ENCODE results near the gene MRRF.
"Not testable (repeated sequence)": the region's sequence is repeated elsewhere in the genome, so short reads cannot be mapped to it uniquely, and the experiment has no call there.

MRRF gene

DNA sequence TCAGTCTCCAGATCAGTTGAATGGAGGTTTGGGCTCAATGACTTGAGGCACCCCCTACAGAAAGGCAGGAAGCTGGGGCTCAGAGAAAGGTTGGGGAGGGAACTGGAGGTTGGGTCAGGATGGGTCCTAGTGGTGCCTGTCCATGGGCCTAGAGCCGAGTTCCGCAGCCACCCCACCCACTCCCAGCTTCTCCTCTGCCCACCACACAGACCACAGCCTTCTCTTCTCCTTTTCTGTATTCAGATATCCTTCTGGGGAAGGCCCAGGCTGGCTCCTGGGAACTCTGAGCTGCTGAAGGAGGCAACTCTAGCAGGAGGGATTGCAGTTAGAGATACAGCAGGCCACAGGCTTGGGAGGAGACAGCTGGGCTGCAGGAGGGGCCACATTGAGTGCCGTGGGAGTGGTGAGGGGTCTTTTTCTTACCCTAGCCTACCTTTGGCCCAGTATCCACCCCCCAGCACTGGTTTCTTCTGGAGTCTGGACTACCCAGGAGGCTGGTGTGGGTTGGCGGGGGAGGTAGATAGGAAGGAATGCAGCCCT is 90.7 kb downstream of the MRRF start:
- TF ChIP-seq, protein P1, sequence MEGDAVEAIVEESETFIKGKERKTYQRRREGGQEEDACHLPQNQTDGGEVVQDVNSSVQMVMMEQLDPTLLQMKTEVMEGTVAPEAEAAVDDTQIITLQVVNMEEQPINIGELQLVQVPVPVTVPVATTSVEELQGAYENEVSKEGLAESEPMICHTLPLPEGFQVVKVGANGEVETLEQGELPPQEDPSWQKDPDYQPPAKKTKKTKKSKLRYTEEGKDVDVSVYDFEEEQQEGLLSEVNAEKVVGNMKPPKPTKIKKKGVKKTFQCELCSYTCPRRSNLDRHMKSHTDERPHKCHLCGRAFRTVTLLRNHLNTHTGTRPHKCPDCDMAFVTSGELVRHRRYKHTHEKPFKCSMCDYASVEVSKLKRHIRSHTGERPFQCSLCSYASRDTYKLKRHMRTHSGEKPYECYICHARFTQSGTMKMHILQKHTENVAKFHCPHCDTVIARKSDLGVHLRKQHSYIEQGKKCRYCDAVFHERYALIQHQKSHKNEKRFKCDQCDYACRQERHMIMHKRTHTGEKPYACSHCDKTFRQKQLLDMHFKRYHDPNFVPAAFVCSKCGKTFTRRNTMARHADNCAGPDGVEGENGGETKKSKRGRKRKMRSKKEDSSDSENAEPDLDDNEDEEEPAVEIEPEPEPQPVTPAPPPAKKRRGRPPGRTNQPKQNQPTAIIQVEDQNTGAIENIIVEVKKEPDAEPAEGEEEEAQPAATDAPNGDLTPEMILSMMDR (IDR thresholded peaks at IDR 0.05; ENCODE audit: insufficient read depth, low read depth, low read length, missing control alignments): no peak

DNA sequence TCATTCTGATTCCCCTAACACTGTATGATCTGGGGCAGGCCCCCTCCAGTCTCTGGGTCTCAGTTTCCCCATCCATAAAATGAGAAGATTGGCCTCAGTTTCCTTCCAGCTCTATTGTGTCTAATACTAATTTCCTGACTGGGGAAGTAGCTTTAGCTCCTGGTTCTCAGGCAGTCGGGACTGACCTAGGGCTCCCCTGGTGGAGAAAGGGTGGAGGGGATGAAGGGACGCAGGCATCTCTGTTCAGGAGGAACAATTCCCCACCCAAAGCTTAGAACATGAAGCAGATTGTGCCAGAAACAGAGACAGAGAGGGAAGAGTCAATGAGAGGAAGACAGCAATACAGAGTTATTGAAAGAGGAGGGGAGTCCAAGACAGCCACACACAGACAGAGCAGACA is 91.9 kb downstream of the MRRF start:
- no peak for DNase-seq (ENCODE audit: low read depth)
- TF ChIP-seq, protein P1 (IDR thresholded peaks at IDR 0.05; ENCODE audit: insufficient read depth, low read depth, low read length, missing control alignments): peak; percentile 42
- no peak overlapping the region for H3K4me3 ChIP-seq (ENCODE audit: low read length)

More for the DNA sequence above, 90.7 kb downstream of the MRRF start:
- DNase-seq (ENCODE audit: low read depth): no peak
- no peak overlapping the region for H3K4me3 ChIP-seq (ENCODE audit: low read length)

DNA sequence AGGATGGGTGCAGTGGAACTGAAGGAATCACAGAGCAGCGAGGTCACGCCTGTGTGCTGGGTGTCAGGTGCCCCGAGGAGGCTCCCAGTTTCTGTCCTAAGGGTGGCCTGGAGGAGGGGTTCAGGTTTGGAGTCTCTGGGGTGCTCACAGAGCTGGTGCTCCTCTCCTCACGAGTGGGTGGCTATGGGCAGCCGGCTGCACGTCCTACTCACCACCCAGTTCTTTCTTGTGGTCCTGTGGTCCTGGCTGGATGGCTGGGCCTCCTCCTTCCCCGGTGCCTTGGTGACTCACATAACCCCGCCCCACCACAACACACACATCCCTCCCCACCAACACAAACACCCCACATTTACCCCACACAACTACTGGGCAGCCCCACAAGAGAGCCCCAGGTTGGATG is 96.2 kb downstream of the MRRF start:
- no peak overlapping the region for H3K4me3 ChIP-seq (ENCODE audit: low read length)
- TF ChIP-seq, protein P1 (IDR thresholded peaks at IDR 0.05; ENCODE audit: insufficient read depth, low read depth, low read length, missing control alignments): no peak
- DNase-seq (ENCODE audit: low read depth): peak; percentile 14

DNA sequence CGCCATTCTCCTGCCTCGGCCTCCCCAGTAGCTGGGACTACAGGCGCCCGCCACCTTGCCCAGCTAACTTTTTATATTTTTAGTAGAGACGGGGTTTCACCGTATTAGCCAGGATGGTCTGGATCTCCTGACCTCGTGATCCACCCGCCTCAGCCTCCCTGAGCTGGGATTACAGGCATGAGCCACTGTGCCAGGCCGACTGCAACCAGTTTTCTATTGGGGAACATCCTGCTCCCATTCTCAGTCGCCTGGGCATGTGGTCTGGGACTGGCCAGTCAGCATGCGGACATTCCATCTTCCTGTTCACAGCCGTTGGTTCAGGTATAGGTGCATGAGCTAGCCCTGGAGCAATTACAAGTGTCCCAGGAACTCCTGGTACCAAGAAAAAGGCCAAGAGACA is 98.4 kb downstream of the MRRF start:
- DNase-seq (ENCODE audit: low read depth); H3K4me3 ChIP-seq (ENCODE audit: low read length): not testable (repeated sequence)

DNA sequence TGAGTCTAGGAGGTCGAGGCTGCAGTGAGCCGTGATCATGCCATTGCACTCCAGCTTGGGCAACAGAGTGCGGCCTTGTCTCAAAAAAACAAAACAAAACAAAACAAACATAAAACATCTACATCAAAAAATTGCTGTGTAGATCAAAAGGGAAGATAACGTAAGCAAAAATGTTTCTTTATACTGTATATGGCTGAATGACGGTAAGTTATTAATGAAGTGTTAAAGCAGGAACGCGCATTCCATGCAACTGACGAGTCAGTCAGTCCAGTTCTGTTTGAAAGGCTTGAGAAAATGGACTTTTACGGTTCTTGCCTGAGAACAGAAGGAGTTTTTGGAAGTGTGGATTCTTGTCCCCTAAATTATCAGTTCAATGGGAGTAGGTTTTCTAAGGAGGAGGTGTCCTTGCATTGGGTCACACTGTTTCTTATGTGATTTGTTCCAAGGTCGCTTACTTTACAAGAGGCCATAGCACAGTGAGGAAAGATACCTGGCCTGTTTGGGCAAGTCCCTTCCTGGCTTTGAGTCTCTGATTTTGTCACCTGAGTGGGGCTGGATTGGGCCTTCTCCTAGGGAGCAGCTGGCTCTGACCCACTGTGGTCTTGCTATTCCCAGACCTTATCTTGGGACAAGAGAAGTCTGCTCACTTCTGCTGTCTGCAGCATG is 99.6 kb downstream of the MRRF start:
- DNase-seq (ENCODE audit: low read depth): peak; percentile 55
- TF ChIP-seq, protein P1 (IDR thresholded peaks at IDR 0.05; ENCODE audit: insufficient read depth, low read depth, low read length, missing control alignments): no peak
- H3K4me3 ChIP-seq (ENCODE audit: low read length): no peak overlapping the region

DNA sequence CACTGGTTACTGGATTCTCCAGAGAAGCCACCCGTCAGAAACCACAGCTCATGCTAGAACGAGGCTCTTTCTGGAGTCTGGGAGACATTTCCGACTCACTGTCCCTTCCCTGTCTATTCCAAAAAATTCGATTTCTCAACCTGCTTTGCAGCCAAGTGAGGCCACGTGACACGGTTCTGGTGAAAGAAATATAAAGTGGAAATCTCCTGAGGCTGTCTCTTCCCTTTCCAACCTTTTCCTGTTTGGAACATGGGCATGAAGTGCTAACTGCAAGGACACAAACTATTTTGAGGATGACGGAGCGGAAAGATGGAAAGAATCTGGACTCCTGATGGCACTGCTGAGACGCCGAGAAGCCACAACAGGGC is 100.1 kb downstream of the MRRF start:
- no peak overlapping the region for H3K4me3 ChIP-seq (ENCODE audit: low read length)
- no peak for DNase-seq (ENCODE audit: low read depth)
- TF ChIP-seq, protein P1 (IDR thresholded peaks at IDR 0.05; ENCODE audit: insufficient read depth, low read depth, low read length, missing control alignments): no peak

DNA sequence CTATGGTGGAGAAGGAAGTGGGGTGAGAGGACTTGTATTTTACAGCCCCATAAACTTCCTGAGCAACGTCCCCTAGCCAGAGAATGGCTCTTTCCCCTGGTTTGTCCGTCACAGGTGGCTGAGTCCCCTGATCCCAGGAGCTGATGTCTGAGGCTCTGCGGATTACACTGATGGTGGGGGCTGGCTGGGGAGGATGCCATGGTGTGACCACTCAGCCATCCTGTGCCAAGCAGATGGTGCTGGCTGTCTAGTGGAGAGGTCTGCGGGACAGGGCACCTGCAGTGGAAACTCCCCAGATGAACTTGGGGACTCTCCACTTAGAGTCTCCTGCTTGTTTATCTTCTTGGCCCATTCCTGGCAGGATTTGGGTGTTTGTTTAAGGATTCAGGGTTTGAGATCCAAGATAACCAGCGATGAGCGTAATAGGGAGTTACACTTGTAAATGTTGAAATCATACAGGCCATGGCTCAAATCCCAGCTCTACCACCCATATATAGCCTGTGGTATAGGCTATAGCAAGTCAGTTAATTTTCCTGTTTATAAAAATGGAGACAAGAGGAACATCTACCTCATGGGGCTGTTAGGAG is 101.5 kb downstream of the MRRF start:
- TF ChIP-seq, protein P1 (IDR thresholded peaks at IDR 0.05; ENCODE audit: insufficient read depth, low read depth, low read length, missing control alignments): no peak
- no peak for DNase-seq (ENCODE audit: low read depth)
- no peak overlapping the region for H3K4me3 ChIP-seq (ENCODE audit: low read length)

Measured in epithelial cell of esophagus (primary cell).